GM20431 (cell line): Measurements from ENCODE around the gene PMM2.
"Not testable (repeated sequence)": the region's sequence is repeated elsewhere in the genome, so short reads cannot be mapped to it uniquely, and the experiment has no call there.

Source experiments
- in situ Hi-C: fragments of 300-500 bp; cut with MseI, MboI; formaldehyde crosslinking; loops from one replicate; pipeline ENCODE4 v1.15.0; 2020; ENCODE audit warnings: low sequenced_read_pairs; ENCODE audit not compliant: unreplicated experiment

Gene PMM2

DNA sequence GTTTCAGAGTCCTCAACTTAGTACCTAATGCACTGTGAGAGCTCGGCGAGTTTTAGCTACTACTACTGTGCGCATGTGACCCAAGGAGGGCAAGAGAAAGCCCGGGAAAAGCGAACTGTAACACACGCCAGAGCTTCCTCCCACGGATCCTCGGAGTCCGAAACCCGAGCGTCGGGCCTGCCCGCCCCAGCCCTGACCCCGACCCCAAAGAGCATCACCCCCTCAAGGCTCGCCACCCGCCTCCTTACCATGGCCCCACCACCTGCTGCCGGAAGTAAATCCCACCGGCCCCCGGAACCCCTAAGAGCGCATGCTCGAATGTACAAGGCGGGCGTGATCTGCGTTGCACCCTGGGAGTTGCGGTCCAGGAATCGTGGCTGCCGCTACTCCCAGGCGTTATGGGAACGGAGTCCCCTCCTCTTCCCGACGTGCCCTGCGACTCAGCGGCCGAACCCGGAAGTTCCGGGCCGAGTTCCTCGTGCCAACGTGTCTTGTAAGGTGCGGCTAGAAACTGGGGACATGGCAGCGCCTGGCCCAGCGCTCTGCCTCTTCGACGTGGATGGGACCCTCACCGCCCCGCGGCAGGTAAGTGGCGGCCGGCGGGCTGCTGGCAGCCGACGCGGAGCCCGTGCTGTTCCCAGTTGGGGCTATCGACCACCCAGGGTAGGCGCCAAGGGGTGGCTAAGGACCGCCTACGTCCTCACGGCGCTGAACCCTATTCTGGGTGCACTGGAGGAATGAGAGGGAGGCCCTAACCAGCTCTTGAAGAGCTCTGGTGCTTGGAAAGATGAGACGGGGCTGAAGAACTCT, at the start of gene PMM2, which contains the start of gene TMEM186:
PMM2 (plus strand) TSS at position 476 of the 810 bp plus-strand sequence; CDS start at position 520, 44 bp downstream.
TMEM186 (minus strand) TSS at position 276 of the 810 bp plus-strand sequence; CDS start at position 251, 25 bp downstream.
- in situ Hi-C loops: no loop called here

DNA sequence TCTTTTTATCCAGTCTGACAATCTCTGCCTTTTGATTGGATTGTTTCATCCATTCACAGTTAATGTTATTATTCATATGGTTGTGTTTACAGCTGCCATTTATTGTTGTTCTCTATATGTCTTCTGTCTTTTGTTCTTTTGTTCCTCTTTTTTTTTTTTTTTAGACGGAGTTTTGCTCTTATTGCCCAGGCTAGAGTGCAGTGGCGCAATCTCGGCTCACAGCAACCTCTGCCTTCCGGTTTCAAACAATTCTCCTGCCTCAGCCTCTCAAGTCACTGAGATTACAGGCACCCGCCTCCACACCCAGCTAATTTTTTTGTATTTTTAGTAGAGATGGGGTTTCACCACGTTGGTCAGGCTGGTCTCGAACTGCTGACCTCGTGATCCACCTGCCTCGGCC, 48.7 kb upstream of the PMM2 start:
- in situ Hi-C loops: not testable (repeated sequence)

DNA sequence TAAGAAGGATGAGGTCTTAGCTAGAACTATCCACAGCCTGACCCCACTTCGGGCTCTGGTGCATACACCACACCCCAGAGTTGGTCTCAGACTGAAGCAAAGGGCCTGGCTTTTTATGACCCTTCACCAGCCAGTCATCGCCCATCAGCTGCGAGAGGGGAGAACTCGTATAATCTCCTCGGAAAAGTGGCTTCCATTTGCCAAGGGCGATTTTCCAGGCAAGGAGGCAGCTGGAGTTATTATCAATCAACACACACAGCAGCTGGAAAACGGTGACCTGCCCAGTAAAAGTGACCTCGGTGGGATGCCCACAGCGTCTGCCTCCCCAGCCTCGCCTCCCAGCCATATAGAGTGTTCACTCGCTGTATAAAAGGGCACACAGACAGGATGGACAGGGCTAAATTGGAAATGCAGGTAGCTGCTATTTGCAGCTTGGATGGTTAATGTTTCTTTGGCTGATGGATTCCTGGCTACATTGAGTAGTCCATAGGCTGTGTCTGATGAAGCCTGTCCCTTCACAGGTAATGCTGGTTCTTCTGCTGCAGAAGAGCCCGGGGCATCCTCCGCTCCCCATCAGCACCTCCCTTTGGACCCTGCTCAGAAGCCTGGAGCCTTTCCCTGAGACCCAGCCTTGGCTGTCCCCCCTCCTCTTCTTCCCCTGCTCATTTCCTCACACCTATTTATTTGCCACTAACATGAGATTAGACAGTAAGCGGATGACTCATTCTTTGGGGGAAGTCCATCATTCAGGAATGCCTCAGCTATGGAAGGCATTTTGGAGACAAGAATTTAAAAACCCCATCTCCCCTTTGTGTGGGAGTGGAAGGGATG, 45.9 kb upstream of the PMM2 start:
- in situ Hi-C loops: no loop called here

DNA sequence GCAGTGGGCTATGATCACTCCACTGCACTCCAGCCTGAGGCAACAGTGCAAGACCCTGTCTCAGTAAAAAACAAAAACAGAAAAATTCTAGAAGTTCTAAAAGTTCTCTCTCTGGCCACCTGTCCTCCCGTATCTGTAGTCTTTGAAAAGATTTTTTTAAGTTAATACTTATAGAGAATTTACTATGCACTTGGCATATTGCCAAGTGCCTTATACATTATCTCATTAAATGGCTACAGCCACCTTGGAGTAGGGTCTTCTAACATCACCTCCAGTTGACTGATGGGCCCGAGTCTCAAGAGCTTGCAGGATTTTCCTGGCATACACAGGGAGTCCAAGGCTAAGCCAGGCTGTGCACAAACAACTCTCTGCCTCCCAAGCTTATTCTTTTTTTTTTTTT, 44.9 kb upstream of the PMM2 start:
- in situ Hi-C loops: no loop called here

DNA sequence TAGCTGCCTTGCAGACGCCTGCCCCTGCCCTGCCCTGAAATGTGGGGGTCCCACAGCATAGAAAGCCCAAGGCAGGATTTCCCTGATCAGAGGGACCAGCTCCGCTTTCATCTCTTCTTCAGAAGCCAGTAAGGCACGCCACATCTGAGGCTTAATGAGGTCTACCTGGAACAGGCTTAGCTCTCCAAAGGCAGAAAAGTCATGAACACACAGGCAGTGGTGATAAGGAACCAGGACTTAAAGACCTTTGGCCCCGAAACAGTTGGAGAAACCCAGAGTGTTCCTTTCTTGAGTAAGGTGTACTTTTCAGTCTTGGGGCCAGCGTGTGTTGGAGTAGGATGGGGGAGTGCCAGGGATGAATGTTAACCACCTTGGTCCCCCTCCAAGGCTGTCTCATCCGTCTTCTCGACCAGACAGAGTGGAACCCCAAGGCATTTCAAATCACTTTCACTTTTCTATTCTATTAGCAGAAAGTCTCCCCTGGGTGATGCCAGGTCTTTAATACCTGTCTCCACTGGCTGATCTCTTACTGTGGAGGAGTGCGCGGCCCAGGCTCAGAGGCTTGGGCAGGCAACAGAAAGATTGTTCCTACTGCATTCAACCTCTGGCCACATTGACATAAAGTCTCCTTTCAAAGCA, 44.1 kb upstream of the PMM2 start:
- in situ Hi-C loops: no loop called here

DNA sequence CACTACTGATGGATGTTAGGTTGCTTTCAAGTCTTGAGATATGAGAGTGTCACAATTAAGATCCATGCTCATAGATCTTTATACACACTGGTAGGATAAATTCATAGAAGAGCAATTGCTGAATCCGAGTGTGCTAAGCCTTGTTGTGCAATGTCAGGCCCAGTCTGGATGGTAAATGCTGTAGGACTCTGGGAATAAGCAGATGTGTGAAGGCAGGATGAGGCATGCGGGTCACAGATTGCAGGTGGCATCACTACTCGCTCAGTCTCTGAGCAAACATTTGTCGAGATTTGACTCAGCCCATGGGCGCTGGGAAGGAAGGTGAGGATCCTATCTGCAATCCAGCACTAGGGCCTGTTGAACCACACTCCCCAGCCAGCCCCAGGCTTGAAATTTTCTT, 40.9 kb upstream of the PMM2 start:
- in situ Hi-C loops: no loop called here

DNA sequence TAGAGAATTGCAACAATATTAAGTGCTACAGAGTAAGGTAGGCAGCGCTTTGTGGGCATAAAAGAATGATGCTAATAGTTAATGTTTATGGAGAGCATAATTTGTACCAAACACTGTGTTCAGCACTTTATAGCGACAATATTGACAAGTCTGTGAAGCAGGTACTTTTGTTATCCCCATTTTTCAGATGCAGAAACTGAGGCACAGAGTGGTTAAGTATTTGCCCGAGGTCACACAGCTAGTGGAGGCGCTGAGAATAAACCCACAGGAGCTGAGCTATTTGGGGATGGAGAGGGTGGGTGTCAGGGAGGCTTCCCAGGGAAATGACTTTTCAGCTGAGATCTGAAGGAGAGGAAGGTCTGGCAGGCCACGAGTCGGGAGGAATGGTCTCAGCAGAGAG, 39.6 kb upstream of the PMM2 start:
- in situ Hi-C loops: no loop called here

DNA sequence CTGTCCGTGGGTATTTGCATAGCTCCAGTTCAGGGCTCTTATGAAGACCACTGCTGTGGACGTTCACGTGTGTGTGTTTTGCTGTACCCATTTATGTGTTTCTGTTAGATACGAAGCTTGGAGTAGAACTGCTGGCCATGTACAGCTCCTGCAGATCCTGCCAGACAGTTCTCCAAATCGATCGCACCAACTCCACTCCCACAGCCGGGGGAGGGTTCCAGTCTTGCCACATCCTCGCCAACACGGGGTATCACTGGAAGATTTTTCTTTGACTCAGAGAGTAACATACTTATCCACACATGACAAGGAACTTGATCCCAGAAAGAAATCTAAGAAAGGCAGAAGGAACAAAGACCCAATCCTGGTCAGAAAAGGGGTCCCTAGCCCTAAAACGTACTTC, 37.6 kb upstream of the PMM2 start:
- in situ Hi-C loops: no loop called here

DNA sequence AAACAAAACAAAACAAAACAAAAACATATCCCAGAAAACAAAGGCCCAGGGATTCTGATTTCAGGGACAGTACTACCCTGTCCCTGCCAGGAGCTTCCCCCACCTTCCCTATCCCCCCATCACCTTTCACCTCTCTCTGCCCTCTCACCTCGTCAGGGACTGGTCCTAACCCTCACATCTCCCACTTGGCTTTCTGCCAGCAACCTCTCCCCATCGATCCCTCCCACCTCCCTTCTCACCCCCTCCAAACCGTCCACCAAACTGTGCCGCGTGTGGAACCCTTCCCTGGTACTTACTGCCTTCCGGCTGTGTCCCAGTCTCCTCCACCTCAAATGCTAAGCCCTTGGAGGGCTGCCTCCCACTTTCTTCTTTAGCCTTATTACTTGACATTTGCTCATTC, 36.6 kb upstream of the PMM2 start:
- in situ Hi-C loops: no loop called here

DNA sequence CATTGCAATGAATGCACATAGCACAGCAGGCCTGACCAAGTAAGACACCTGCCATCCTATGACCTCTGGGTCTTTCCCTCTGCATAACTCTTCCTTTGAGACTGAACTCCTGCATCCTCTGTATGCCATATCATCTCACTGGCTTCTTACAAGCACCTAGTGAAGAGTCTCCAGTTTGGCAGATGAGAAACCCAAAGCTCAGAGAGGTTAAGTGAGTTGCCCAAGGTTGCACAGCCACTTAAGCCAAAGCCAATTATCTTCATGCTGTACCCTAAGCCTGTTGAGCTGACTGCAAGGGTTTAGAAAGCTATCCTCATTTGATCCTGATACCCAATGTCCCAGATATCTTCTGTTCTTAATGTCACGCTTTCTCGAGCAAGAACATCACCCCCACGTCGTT, 35.4 kb upstream of the PMM2 start:
- in situ Hi-C loops: no loop called here

DNA sequence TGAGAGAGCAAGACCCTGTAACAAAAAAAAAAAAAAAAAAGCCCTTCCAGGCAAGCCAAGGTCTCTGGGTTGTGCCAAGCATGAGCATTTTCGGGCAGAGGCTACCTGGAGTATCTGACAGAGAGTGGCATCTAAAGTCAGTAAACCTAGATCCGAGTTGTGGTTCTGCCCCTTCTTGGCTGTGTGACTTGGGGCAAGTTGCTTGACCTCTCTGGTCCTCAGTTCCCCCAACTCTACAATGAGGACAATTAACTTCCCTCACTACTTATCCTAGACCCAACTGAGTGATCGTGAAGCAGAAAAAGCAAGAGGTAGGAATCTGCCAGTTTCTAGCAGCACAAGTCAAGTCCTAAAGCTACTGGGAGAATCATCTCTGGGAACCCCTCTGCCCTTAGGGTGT, 34.6 kb upstream of the PMM2 start:
- in situ Hi-C loops: no loop called here

DNA sequence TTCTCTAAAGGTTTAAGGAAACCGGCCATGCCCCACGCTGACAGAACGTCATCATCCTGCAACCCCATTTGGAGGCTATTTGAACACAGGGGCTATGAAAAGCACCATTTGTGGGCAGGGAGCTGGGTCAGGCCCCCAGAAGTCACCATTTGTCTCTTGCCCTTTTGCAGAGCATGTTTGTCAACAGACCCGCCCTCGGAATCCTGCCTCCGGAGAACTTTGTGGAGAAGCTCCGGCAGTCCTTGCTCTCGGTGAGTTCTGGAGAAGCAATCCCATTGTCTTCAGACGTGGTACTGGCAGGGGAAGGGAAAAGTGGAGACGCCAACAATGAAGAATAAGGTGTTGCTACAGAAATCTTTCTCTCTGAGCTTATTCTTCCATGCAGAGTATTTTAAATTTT, 33.7 kb upstream of the PMM2 start:
- in situ Hi-C loops: no loop called here

DNA sequence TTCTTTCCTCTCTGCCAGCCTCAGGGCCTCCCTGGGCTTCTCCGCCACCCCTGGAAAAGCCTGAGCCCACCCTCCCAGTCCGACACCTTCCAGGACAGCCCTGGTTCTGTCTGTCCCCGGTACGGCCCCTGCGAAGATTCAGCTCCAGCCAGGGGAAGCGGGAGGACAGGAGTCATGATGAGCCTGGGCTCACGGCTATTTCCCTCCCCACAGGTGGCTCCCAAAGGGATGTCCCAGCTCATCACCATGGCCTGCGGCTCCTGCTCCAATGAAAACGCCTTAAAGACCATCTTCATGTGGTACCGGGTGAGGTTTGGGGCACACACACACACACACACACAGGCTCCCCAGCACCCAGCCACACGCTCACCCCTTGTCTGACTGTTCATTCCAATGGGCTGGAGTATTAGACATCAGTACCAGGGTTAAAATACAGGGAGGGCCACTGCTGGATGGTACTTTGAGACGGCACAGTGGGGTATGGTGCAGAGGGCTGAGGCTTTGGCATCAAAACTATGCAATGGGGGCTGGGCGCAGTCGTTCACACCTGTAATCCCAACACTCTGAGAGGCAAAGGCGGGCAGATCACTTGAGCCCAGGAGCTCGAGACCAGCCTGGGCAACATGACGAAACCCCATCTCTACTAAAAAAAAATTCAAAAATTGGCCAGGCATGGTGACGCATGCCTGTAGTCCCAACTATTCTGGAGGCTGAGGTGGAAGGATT, 33.0 kb upstream of the PMM2 start:
- in situ Hi-C loops: no loop called here

DNA sequence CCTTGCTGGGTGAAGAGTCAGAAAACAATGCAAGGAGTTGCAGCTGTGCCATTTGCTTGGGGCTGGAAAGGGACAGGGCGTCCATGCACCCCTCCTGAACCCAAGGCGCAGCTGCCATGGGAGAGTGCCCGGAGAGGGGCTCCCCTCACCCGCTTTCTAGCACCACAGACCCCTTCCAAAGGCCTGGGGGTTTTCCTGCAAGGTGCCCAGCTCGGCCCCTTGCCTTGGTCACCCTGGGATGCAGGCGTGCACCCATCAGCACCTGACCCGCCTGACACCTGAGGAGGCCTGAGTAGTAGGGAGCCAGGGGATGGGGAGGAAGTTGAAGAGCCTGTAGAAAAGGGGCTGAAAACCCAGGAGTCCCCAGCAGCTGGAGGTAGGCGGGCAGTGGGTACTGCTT, 30.5 kb upstream of the PMM2 start:
- in situ Hi-C loops: no loop called here

DNA sequence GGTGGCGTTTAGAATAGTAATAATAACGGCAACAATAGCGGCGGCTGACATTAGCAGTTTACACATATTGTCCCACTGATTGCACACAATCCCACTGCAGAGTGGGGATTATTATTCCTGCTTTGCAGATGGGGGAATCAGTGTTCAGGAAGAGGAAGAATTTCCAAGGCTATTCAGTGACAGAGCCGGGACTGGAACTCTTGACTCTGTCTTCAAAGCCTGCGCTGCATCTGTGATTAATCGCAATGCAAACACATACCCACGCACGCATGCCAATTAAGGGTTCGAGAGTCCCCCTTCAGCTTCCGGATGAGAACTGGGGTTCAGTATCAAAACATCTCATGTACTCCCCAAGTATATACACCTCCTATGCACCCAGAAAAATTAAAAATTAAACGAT, 29.4 kb upstream of the PMM2 start:
- in situ Hi-C loops: no loop called here

DNA sequence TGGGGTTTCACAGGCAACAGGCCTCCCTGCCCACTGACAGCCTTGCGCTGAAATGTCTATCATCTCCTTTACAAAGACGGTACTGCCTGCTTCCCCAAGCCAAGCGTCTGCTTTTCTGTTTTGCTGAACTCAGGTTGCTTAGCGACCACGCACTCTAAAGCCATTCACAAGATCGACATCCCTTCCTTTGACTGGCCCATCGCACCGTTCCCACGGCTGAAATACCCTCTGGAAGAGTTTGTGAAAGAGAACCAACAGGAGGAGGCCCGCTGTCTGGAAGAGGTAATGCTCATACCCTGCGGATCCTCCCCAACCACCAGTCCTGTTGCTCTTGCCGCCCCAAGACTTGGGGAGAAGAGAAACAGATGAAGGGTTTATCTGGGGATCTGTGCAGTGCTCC, 28.9 kb upstream of the PMM2 start:
- in situ Hi-C loops: no loop called here

DNA sequence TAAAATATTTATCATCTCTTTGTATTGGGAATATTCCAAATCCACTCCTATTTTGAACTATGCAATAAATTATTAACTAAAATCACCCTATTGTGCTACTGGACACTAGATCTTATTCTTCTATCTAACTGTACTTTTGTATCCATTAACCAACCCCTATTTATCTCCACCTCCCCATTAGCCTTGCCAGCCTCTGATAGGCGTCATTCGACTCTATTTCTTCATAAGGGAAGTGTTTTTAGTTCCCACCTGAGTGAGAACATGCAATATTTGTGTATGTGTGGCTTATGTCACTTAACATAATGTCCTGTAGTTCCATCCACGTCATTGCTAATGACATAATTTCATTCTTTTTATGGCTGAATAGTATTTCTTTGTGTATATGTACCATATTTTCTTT, 24.1 kb upstream of the PMM2 start:
- in situ Hi-C loops: no loop called here

DNA sequence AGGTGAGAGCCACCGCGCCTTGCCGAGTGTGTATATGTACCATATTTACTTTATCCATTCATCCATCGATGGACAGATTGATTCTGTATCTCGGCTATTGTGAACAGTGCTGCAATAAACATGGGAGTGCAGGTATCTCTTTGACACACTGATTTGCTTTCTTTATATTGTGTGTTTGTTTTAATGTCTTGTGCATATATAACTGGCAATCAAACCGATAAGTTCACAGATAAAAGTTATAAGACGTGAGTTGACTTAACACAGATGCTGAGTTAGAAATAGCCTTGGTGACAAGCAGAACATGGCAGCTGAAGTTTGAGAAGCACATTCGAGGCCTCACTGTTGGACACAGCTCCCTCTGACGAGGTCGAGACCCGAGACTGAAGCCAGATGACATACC, 23.4 kb upstream of the PMM2 start:
- in situ Hi-C loops: no loop called here

DNA sequence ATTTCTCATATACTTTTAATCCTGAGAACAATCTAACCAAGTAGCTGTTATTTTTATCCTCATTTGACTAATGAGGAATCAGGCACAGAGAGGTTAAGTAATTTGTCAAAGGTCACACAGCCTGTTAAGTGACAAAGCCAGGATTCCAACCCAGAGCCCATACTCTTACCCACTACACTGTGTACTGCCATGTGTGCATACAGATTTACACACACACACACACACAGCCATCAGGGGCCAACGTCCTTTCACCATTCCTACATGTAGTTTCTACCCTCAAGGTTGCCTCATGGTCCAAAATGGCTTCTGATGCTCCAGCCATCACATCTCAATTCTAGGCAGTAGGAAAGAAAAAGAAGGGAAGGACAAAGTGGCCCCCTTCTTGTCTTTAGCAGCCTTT, 22.3 kb upstream of the PMM2 start:
- in situ Hi-C loops: no loop called here

DNA sequence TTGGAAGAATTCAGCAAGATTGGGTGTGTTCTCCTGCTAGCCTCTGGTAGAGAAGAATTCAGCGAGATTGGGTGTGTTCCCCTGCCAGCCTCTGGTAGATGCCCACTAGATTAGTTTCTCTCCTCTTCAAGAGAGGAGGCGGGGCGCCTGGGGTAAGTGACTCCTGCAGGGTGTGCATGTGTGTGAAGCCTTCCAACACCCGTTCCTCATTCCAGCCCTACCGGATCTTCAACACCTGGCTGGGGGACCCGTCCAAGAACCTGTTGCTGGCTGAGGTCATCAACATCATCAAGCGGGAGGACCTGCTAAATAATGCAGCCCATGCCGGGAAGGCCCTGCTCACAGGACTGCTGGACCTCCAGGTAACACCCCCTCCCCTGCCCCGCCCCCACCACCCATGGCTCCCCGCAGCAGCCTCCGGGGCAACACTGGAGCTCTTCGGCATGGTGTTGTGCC, 21.5 kb upstream of the PMM2 start:
- in situ Hi-C loops: no loop called here
